Stimulated activated CD4-positive, alpha-beta T cell treated with anti-CD3 and anti-CD28 coated beads, TNF-alpha, amount 100 ng/mL, for 4 hours (primary cell): ENCODE data around the gene SEC14L2.
"Not testable (repeated sequence)": the region's sequence is repeated elsewhere in the genome, so short reads cannot be mapped to it uniquely, and the experiment has no call there.

Experiments used
- DNase-seq, 3 experiments: peaks; one replicate each; pipeline ENCODE4 v3.0.0-alpha.2; 2020; ENCODE audit warnings: low read depth in 3 of 3

The SEC14L2 gene

DNA sequence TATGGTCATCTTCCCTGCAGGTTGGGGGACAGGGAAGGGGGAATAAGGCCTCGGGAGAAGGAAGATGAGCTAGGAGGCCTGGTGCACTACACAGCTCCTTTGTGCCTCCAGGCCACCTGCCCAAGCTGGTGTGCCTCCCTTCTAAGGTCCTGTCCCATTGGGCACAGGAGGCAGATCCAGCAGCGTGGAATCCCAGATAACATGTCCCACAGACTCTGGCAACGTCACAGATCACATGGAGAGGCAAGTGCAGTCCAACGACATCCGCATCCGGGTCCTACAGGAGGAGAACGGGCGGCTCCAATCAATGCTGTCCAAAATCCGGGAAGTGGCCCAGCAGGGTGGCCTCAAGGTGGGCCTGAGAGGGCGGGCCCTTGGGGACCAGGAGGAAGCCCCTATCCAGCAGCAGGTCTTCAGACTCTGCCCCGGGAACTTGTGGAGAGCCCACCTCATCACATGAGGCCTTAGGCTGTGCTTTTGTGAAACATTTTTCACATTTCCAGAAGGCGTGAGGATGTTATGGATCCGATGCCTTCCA lies 21.4 kb upstream of the SEC14L2 start:
- DNase-seq: no peak

DNA sequence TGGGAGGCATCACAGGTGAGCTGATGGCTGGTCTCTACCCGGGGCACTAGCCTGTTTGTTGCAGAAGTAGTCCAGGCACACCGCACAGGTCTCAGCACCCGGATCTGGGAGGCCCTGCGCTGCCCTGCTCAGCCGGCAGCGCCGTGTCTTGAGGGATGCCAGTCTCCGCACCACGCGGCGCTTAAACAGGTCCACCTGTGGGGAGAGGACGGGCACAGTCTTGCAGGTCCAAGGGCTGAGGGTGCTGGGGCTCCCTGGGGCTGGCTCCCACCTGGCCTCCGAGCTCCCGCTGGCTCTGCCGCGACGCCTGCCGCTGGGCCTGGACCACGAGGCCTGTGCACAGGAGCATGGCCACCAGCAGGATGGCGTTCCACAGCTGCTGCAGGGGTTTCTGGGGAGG lies 16.8 kb upstream of the SEC14L2 start:
- no peak for DNase-seq

- DNase-seq: no peak
Observed at GRCh38 chr22:30381264-30381663, 15.6 kb upstream of the SEC14L2 start.

GRCh38 chr22:30382340-30382739 lies 14.5 kb upstream of the SEC14L2 start:
- no peak for DNase-seq

- DNase-seq: no peak
Observed at GRCh38 chr22:30383061-30383460, 13.8 kb upstream of the SEC14L2 start.

DNA sequence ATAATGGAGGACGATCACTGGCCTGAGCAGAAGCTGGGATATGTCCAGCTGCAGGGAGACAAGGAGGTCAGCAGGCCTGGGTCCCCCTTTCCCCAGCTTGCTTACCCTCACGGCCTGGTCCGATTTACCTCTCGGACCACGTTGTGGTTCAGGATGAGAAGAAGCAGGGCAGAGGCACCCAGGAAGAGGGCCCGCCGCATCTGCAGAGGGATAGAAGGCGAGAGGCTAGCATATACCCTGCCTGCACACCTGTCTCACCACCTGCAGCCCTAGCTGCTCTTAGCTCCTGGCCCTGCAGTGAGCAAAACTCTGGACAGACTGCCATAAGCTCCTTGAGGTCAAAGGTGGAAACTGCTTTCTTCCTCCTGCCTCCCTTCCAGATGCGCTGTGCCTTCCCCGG lies 10.9 kb upstream of the SEC14L2 start:
- no peak for DNase-seq

DNA sequence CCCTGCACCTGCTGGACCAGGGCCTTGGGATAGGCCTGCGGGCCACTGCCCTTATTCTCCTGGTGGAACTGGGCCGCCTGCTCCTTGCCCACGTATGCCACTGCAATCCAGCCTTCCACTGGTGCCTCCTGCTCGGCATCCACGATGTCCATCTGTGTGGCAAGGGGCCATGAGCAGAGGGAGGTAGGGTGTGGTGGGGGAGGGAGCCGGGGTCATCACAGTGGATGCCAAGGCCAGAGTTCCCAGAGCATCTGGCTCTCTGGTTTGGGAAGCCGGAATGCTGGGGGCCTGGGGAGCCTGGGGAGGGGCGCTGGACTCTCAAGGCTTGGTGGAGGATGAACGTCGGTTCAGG lies 10.2 kb upstream of the SEC14L2 start:
- DNase-seq: no peak

DNA sequence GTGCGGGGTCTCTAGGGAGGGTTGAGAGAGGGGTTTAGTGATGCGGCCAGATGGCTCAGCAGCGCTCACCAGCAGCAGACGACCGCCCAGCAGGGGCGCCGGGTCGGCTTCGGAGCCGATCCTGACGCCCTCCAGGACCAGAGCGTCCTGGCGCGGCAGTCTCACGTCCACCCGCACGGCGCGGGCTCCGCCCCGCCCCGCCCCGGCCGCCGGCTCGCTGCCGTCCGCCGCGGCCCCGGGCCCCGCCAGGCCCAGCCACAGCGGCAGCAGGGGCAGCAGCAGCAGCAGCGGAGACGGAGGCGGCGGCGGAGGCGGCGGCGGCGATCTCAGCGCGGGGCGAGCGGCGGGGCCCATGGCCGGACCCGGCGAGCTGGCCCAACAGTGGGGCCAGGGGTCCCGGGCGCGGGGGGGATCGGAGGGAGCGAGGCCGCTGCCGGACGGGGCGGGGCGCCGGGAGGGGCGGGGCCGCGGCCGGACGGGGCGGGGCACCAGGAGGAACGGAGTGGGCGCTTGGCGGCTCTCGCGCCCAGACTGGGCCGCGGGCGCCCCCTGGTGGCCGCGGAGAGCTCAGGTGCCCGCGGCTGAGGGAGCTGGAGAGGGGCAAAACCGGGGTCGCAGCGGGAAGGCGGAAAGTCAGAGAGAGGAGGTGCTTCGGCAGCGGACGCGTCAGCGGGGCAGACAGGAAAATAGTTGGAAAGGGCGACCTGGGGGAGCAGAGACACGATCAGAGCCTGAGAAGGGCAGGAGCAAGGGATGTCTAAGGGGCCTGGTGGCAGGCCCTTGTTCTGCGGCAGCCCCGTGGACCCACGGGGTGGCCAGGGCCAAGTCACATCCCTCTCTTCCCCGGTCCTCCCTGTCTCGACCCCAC lies 9.6 kb upstream of the SEC14L2 start, which contains the start of gene RNF215:
TSS of gene RNF215 (minus strand) at position 452 of the 868 bp plus-strand sequence. CDS start at position 354, 98 bp downstream.
- peak; percentile 54 to 77 (median 65) for DNase-seq

DNA sequence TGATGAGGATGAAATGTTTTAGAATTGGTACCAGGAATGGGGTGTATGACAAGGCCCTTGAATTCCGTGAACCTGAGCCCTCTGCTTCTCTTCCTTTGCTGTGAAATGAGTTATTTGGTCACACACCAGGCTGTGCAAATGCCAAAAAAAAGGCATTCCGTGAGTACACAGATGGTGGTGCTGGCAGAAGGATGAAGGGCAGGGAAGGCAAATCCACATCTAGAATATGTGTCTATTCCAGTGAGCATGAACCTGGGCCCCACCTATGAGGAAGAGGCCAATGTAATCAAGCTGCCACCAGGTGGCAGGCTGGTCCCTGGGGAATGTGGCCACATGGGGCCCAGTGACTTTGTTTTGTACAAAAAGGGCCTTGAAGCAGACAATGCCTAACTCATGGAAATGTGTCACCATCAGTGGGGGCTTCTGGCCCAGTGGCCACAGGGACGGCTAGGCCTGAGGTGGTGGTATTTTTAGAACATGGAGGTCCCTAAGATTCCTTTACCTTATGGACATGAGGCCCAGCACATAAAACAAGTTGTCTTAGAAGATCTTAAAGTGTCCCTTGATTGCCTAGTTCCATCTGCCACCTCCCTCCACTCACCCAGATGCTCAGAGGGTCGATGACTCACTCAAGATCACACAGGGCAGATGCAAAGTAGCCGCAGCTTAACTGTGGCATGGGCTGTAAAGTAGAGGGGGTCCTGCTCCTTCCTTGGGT lies 5.7 kb upstream of the SEC14L2 start:
- peak; percentile 59 to 67 (median 65) for DNase-seq

- no peak for DNase-seq
Observed at GRCh38 chr22:30392661-30393321, 4.0 kb upstream of the SEC14L2 start.

GRCh38 chr22:30393322-30393680 lies 3.5 kb upstream of the SEC14L2 start:
- no peak for DNase-seq

DNA sequence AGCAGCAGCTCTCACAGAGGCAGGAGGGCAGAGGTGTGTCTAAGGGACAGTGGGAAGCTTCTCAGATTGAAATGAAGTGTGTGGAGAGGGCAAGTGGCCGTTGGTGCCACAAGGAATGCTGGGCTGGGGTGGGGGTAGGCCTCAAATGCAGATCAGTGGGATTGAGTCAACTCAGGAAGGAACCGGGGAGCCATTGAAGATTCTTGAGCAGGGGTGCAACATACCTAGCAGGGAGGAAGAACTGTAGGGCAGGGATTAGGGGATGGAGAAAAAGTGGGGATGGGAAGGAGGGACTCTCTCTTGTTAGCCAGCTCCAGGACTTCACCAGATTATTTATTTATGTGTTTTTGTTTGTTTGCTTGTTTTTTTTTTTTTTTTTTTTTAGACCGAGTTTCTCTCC lies 2.9 kb upstream of the SEC14L2 start:
- no peak for DNase-seq

GRCh38 chr22:30397656-30398635 lies 1.1 kb downstream of the SEC14L2 start:
- no peak for DNase-seq

- DNase-seq: no peak
Observed at GRCh38 chr22:30398685-30399680, 2.2 kb downstream of the SEC14L2 start.

DNA sequence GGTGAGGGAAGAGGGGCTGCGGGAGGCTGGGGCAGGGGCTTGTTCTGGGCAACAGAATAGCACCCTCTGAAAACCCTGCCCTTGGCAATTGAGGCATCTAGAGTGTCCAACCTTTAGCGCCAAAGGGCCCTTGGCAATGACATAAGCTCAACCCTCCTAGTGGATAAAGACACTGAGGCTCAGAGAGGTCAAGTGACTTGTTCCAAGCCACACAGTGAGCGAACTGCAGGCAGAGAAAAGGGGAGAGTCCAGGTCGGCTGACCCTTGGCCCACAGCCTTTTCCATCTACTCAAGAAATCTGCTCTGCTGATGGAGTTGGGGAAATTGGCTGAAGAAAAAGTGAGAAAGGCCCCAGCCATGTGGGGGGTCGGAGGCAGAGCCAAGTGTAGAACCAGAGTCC lies 2.9 kb downstream of the SEC14L2 start:
- DNase-seq: no peak

DNA sequence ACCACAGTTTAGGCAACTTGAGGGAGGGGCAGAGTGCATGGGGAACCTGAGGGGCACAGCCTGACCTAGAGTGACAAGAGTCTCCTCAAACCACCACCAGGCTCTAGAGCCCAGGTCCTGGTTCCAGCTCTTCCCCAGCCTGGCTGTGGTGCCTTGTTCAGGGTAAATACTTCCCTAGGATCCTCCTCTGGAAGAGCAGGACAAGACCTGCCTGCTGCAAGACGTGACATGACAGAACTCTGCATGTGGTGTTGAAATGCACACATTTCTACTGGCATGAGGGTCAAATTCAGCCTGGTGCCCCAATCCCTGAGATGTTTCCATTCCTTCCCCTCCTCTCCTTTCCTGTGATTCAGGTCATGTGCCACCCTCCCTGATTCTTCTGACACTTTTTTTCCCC lies 3.3 kb downstream of the SEC14L2 start:
- DNase-seq: no peak

- not testable (repeated sequence) for DNase-seq
Observed at GRCh38 chr22:30401024-30401423, 4.2 kb downstream of the SEC14L2 start.

- no peak for DNase-seq
Observed at GRCh38 chr22:30402028-30402765, 5.4 kb downstream of the SEC14L2 start.

DNA sequence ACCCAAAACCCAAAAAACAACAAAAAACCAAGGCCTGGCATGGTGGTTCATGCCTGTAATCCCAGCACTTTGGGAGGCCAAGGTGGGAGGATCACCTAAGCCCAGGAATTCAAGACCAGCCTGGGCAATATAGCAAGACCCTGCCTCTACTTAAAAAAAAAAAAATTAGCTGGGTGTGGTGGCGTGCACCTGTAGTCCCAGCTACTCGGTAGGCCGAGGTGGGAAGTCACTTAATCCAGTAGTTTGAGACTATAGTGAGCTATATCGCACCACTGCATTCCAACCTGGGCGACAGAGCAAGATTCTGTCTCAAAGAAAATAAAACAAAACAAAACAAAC lies 5.9 kb downstream of the SEC14L2 start:
- DNase-seq: not testable (repeated sequence)
